H1 (cell line): ENCODE measurements around the gene HFM1. TPM values are rescaled to one million over a fixed set of nuclear protein-coding genes. Genes with fewer than 3 reads are reported as not detected.

Source experiments
- CTCF ChIP-seq, 3 experiments: IDR thresholded peaks; 1 replicate in 2 of 3; 2 replicates in 1 of 3; pipeline versions ENCODE4 v1.5.1 to v1.6.1; 2011; ENCODE audit warnings: low read length in 3 of 3, mild to moderate bottlenecking in 3 of 3, inconsistent platforms in 2 of 3, low read depth in 1 of 3, moderate library complexity in 1 of 3; ENCODE audit not compliant: insufficient read depth in 1 of 3; ENCODE audit errors: control extremely low read depth in 1 of 3
- EP300 ChIP-seq, 2 experiments: IDR thresholded peaks; 1 replicate in 1 of 2; 2 replicates in 1 of 2; pipeline ENCODE4 v1.6.1; 2011 to 2012; ENCODE audit warnings: low read depth in 2 of 2, low read length in 2 of 2, mild to moderate bottlenecking in 2 of 2, borderline replicate concordance in 1 of 2, inconsistent platforms in 1 of 2, moderate library complexity in 1 of 2
- MAFK ChIP-seq: IDR thresholded peaks from 2 replicates; pipeline ENCODE4 v1.6.1; 2012; ENCODE audit warnings: low read depth, mild to moderate bottlenecking, improper control_type of control experiment, low read length
- MAX ChIP-seq: IDR thresholded peaks from 2 replicates; pipeline ENCODE4 v1.6.1; 2012; ENCODE audit warnings: inconsistent platforms
- SP4 ChIP-seq: IDR thresholded peaks from 2 replicates; pipeline ENCODE4 v1.6.1; 2012; ENCODE audit warnings: low read length, inconsistent platforms
- polyA plus RNA-seq, 7 experiments: library from polyadenylated mRNA; depleted of rRNA in 3 of 7; stranded (reverse) in 5 of 7; unstranded in 2 of 7; fragments of >200 nt in 5 of 7; fragments of 200-250 nt in 2 of 7; gene quantifications; 1 replicate in 5 of 7; 2 replicates in 1 of 7; 4 replicates in 1 of 7; pipeline versions ENCODE4 v1.2.1 to v1.2.3, GENCODE V29; 2011 to 2013; ENCODE audit warnings: missing spikeins in 2 of 7, mixed read lengths in 2 of 7
- total RNA-seq: library from RNA; stranded (reverse); fragmentation: NEBNext Ultra II Directional; extraction: Animal tissue kit (Norgen Biotek cat#: 25700); gene quantifications from 2 replicates; pipeline ENCODE4 v1.2.1, GENCODE V29; 2021

Gene HFM1
- total and polyA plus RNA-seq, 2 of the 8 experiments (the other 6 are each of a cell fraction or from before 2014, with no cell fraction given), result 0.23 to 1.2 TPM

DNA sequence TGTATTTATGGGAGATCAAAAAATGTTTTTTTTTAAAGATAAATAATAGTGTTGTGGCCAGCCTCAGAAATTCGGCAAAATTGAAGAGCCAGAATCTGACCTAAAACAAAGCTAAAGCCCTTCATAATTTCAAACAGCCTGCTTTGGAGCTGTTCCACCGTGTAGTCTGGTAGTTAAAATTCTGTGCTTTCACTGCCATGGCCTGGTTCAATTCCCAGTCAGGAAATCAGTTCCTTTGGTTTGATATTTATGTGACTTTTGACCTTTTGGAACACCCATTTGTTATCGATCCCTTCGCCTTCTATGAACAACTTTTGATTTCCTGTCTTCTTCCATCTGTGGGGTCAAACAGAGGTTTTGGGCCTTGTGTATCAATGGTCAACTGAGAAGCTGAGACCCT is 179.8 kb downstream of the HFM1 start (continued):
- no peak for TF ChIP-seq SP4
- TF ChIP-seq CTCF (IDR thresholded peaks at IDR 0.05; ENCODE audit: control extremely low read depth in 1 of 3, insufficient read depth in 1 of 3, low read depth in 1 of 3, low read length in 3 of 3), result no peak
- no peak for TF ChIP-seq MAX
- TF ChIP-seq MAFK, result no peak
- no peak for TF ChIP-seq EP300 (IDR thresholded peaks at IDR 0.05; ENCODE audit: borderline replicate concordance in 1 of 2, low read depth in 2 of 2, low read length in 2 of 2)
